GM23338 (cell line): ENCODE measurements around the gene HNRNPUL2. TPM values are rescaled to one million over a fixed set of nuclear protein-coding genes. Genes with fewer than 3 reads are reported as not detected.

Experiments used
- ATAC-seq: fragments of 200-7000 bp; cut with Tn5 transposase; 3 replicates; pipeline ENCODE4 v1.9.1; 2020
- DNase-seq: peaks from one replicate; pipeline ENCODE4 v3.0.0-alpha.2; 2015; ENCODE audit warnings: low spot score
- H2AFZ ChIP-seq: fragments of 200-600 bp; sonication (generic); 2 replicates; pipeline ENCODE4 v1.8.0; 2016; ENCODE audit warnings: antibody characterized with exemption, mild to moderate bottlenecking, moderate library complexity
- H3F3A ChIP-seq: fragments of 200-600 bp; sonication (generic); replicated peaks from 2 replicates; pipeline ENCODE4 v1.8.0; 2017; ENCODE audit warnings: antibody characterized with exemption, mixed run types, low read depth
- H3K27ac ChIP-seq: fragments of 200-600 bp; sonication (generic); 2 replicates; pipeline ENCODE4 v1.6.1; 2016; ENCODE audit warnings: low read depth
- H3K27me3 ChIP-seq: fragments of 200-600 bp; sonication (generic); 2 replicates; pipeline ENCODE4 v1.8.0; 2016; ENCODE audit warnings: mild to moderate bottlenecking, mixed run types, moderate library complexity; ENCODE audit not compliant: insufficient read depth
- H3K36me3 ChIP-seq: fragments of 200-600 bp; sonication (generic); 2 replicates; pipeline ENCODE4 v1.8.0; 2016; ENCODE audit warnings: mild to moderate bottlenecking; ENCODE audit not compliant: insufficient read depth
- H3K4me1 ChIP-seq: fragments of 200-600 bp; sonication (generic); 2 replicates; pipeline ENCODE4 v1.8.0; 2016; ENCODE audit warnings: mild to moderate bottlenecking, moderate library complexity; ENCODE audit not compliant: insufficient read depth
- H3K4me2 ChIP-seq: fragments of 200-600 bp; sonication (generic); 2 replicates; pipeline ENCODE4 v1.7.1; 2017; ENCODE audit warnings: mixed run types
- H3K4me3 ChIP-seq: fragments of 200-600 bp; sonication (generic); 2 replicates; pipeline ENCODE4 v1.6.1; 2016; ENCODE audit warnings: mixed run types
- H3K79me2 ChIP-seq: fragments of 200-600 bp; sonication (generic); replicated peaks from 2 replicates; pipeline ENCODE4 v1.8.0; 2017; ENCODE audit warnings: mild to moderate bottlenecking; ENCODE audit not compliant: insufficient read depth
- H3K9me2 ChIP-seq: fragments of 200-600 bp; sonication (generic); 2 replicates; pipeline ENCODE4 v1.8.0; 2017; ENCODE audit not compliant: insufficient read depth
- H4K20me1 ChIP-seq: fragments of 200-600 bp; sonication (generic); replicated peaks from 2 replicates; pipeline ENCODE4 v1.8.0; 2017; ENCODE audit warnings: mild to moderate bottlenecking; ENCODE audit not compliant: insufficient read depth
- H3K27ac Mint-ChIP-seq: 2 replicates; pipeline ENCODE4 v1.8.0; 2020; ENCODE audit warnings: inconsistent platforms, mild to moderate bottlenecking, moderate library complexity, mixed read lengths
- H3K27me3 Mint-ChIP-seq: 3 replicates; pipeline ENCODE4 v1.8.0; 2022; ENCODE audit warnings: low read depth, mild to moderate bottlenecking, moderate library complexity, mixed read lengths, inconsistent platforms; ENCODE audit not compliant: insufficient read depth, poor library complexity
- H3K36me3 Mint-ChIP-seq: 3 replicates; pipeline ENCODE4 v1.8.0; 2021; ENCODE audit warnings: low read depth, mild to moderate bottlenecking, inconsistent platforms, moderate library complexity, mixed read lengths
- H3K4me1 Mint-ChIP-seq: 3 replicates; pipeline ENCODE4 v1.8.0; 2020; ENCODE audit warnings: mild to moderate bottlenecking, inconsistent platforms, mixed read lengths
- H3K4me3 Mint-ChIP-seq: 3 replicates; pipeline ENCODE4 v1.8.0; 2021; ENCODE audit warnings: moderate library complexity, mild to moderate bottlenecking, inconsistent platforms, mixed read lengths
- H3K9me3 Mint-ChIP-seq: 3 replicates; pipeline ENCODE4 v1.8.0; 2020; ENCODE audit warnings: moderate library complexity, mild to moderate bottlenecking, inconsistent platforms, mixed read lengths
- CREB1 ChIP-seq: fragments of 250-450 bp; sonication (Bioruptor Pico); IDR thresholded peaks from 2 replicates; pipeline ENCODE4 v1.5.0; 2020; ENCODE audit warnings: low read depth, mild to moderate bottlenecking, moderate library complexity
- CTCF ChIP-seq, 2 experiments: fragments of 200-600 bp in 1 of 2; sonication (generic) in 1 of 2; conservative IDR thresholded peaks; 2 replicates each; pipeline versions ENCODE4 v1.5.1 to v1.6.1; 2016 to 2017; ENCODE audit warnings: antibody characterized with exemption in 2 of 2, low read depth in 2 of 2, mild to moderate bottlenecking in 2 of 2, moderate library complexity in 1 of 2
- ETS1 ChIP-seq: IDR thresholded peaks from 2 replicates; pipeline ENCODE4 v1.6.1; 2016; ENCODE audit warnings: antibody characterized with exemption
- EZH2 ChIP-seq: fragments of 200-600 bp; sonication (generic); IDR thresholded peaks from one replicate; pipeline ENCODE4 v1.8.0; 2017; ENCODE audit warnings: antibody characterized with exemption, mild to moderate bottlenecking, low read depth; ENCODE audit not compliant: unreplicated experiment
- EZH2phosphoT487 ChIP-seq: fragments of 200-600 bp; sonication (generic); IDR thresholded peaks from one replicate; pipeline ENCODE4 v1.8.1; 2018; ENCODE audit warnings: antibody characterized with exemption; ENCODE audit not compliant: unreplicated experiment
- JUNB ChIP-seq: IDR thresholded peaks from one replicate; pipeline ENCODE4 v1.6.1; 2016; ENCODE audit warnings: antibody characterized with exemption; ENCODE audit not compliant: unreplicated experiment
- NANOG ChIP-seq: IDR thresholded peaks from 2 replicates; pipeline ENCODE4 v1.6.1; 2016; ENCODE audit warnings: antibody characterized with exemption, borderline replicate concordance
- POLR2AphosphoS5 ChIP-seq: IDR thresholded peaks from 2 replicates; pipeline ENCODE4 v1.6.1; 2016; ENCODE audit warnings: antibody characterized with exemption, low read depth
- REST ChIP-seq: IDR thresholded peaks from one replicate; pipeline ENCODE4 v1.6.1; 2018; ENCODE audit warnings: antibody characterized with exemption; ENCODE audit not compliant: unreplicated experiment
- STAT1 ChIP-seq: IDR thresholded peaks from one replicate; pipeline ENCODE4 v1.6.1; 2016; ENCODE audit warnings: antibody characterized with exemption; ENCODE audit not compliant: unreplicated experiment
- ZNF114 ChIP-seq: fragments of 250-450 bp; sonication (Bioruptor Pico); IDR thresholded peaks from 2 replicates; pipeline ENCODE4 v1.5.0; 2020; ENCODE audit warnings: mild to moderate bottlenecking, moderate library complexity
- ZNF331 ChIP-seq: fragments of 250-450 bp; sonication (Bioruptor Pico); IDR thresholded peaks from 2 replicates; pipeline ENCODE4 v1.5.0; 2020; ENCODE audit warnings: low read depth, mild to moderate bottlenecking, moderate library complexity
- ZNF462 ChIP-seq: fragments of 250-450 bp; sonication (Bioruptor Pico); IDR thresholded peaks from 2 replicates; pipeline ENCODE4 v1.5.0; 2020; ENCODE audit warnings: mild to moderate bottlenecking, moderate library complexity
- polyA plus RNA-seq: library from polyadenylated mRNA; unstranded; fragments of >200 nt; fragmentation: Nextera tagmentation; extraction: Ambion mirVana; gene quantifications from 2 replicates; pipeline ENCODE4 v1.2.1, GENCODE V29; 2016
- total RNA-seq: library from RNA; depleted of rRNA; stranded (reverse); fragments of >200 nt; shearing (Covaris generic); gene quantifications from 2 replicates; pipeline ENCODE4 v1.2.3, GENCODE V29; 2014

The HNRNPUL2 gene
- total and polyA plus RNA-seq, 2 experiments from 2014 or later = 9.4 to 18.3 TPM

- H3K4me2 ChIP-seq = peak overlapping the region; percentile 87
- H3K4me1 ChIP-seq = peaks cover 28% of the 10 kb centered on the region
- Mint-ChIP-seq H3K27me3 (peaks cover 27% of the 10 kb centered on the region), H3K4me1 (peaks cover 36% of the 10 kb centered on the region), H3K36me3 (peaks cover 38% of the 10 kb centered on the region), H3K9me3 (no peaks in the 10 kb centered on the region), H3K27ac (peak overlapping the region; percentile 95), H3K4me3 (peak overlapping the region; percentile 92)
- no peaks in the 10 kb centered on the region for H3K27me3 ChIP-seq
- H3K36me3 ChIP-seq = peaks cover 10% of the 10 kb centered on the region; the same call in 1 of the 2 replicates
- DNase-seq (no peak), ATAC-seq (no peak)
- peaks cover 9% of the 10 kb centered on the region for H3K79me2 ChIP-seq
- no peaks in the 10 kb centered on the region for H4K20me1 ChIP-seq
- no peaks in the 10 kb centered on the region for H3K9me2 ChIP-seq
- peak overlapping the region; percentile 60; the same call in 1 of the 2 replicates for H3K27ac ChIP-seq
- H3F3A ChIP-seq = peaks cover 51% of the 10 kb centered on the region
- peak overlapping the region; percentile 65 for H3K4me3 ChIP-seq
- H2AFZ ChIP-seq = no peak overlapping the region
- TF ChIP-seq JUNB (no peak), REST (no peak), ZNF462 (no peak), STAT1 (no peak), ETS1 (no peak), CTCF (conservative IDR thresholded peaks at IDR 0.05; ENCODE audit: low read depth in 2 of 2) (no peak), NANOG (no peak), EZH2phosphoT487 (no peak), POLR2AphosphoS5 (no peak), ZNF331 (no peak), ZNF114 (CRISPR knock-in tag) (no peak), CREB1 (CRISPR knock-in tag) (no peak), EZH2 (no peak)
These were observed 20.4 kb downstream of the HNRNPUL2 start for GRCh38 chr11:62706850-62707247.
